ENCODE measurements around the gene ABHD17B.

Gene ABHD17B

DNA sequence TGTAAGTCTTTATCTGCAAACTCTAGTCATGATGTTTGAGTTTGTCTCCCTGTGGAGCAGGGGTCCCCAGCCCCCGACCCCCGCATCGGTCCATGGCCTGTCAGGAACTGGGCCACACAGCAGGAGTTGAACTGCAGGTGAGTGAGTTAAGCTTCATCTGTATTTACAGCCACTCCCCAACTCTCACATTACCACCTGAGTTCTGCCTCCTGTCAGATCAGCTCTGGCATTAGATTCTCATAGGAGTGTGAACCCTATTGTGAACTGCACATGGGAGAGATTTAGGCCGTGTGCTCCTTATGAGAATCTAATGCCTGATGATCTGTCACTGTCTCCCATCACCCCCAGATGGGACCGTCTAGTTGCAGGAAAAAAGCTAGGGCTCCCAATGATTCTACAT lies 7.4 kb upstream of the ABHD17B start:
- H3K27ac Mint-ChIP-seq: no peak overlapping the region
- H3K4me1 Mint-ChIP-seq: peaks cover 13% of the 10 kb centered on the region
- no peak overlapping the region for H3K4me3 Mint-ChIP-seq

DNA sequence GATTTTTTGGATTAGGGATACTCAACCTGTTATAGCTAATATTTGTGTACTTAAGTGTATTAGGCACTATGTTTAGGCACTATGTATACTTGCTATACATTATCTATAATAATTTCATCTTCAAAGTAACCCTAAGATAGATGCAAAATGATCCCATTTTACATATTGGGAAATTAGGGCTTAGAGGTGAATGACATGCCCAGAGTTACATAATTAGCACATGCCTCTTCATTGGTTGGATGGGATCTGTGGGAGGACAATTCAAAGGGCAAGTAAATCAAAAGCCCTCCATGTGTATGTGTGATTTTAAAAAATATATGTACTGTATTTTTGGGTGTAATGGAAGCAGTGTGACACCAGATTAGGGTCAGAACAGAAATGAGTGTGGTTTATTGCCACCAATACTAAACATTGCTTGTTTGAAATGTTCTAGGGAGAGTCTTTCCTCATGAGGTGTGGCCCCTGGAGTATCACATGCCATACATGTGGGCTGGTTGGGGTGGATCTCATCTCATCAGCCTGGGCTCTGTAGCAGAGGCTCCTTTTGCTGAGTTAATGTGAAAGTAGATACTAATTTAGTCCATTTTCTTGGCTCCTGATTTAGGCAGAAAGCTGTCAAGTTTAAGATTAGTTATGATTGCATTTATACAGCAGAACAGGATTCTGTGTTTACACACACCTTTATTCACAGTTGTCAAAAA lies 6.0 kb upstream of the ABHD17B start:
- Mint-ChIP-seq H3K36me3 (ENCODE audit: low read depth) (peaks cover 38% of the 10 kb centered on the region), H3K4me1 (peaks cover 28% of the 10 kb centered on the region), H3K9me3 (peaks cover 21% of the 10 kb centered on the region), H3K4me3 (no peak overlapping the region), H3K27ac (no peak overlapping the region), H3K27me3 (ENCODE audit: low read depth, poor library complexity) (no peaks in the 10 kb centered on the region)
- no peak for DNase-seq
- TF ChIP-seq, protein P1, sequence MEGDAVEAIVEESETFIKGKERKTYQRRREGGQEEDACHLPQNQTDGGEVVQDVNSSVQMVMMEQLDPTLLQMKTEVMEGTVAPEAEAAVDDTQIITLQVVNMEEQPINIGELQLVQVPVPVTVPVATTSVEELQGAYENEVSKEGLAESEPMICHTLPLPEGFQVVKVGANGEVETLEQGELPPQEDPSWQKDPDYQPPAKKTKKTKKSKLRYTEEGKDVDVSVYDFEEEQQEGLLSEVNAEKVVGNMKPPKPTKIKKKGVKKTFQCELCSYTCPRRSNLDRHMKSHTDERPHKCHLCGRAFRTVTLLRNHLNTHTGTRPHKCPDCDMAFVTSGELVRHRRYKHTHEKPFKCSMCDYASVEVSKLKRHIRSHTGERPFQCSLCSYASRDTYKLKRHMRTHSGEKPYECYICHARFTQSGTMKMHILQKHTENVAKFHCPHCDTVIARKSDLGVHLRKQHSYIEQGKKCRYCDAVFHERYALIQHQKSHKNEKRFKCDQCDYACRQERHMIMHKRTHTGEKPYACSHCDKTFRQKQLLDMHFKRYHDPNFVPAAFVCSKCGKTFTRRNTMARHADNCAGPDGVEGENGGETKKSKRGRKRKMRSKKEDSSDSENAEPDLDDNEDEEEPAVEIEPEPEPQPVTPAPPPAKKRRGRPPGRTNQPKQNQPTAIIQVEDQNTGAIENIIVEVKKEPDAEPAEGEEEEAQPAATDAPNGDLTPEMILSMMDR (IDR thresholded peaks at IDR 0.05): no peak

More for the DNA sequence above, 7.4 kb upstream of the ABHD17B start:
- H3K27me3 Mint-ChIP-seq (ENCODE audit: low read depth, poor library complexity): no peaks in the 10 kb centered on the region
- TF ChIP-seq, protein P1 (IDR thresholded peaks at IDR 0.05): no peak
- no peak for DNase-seq
- H3K9me3 Mint-ChIP-seq: peaks cover 21% of the 10 kb centered on the region
- H3K36me3 Mint-ChIP-seq (ENCODE audit: low read depth): peaks cover 51% of the 10 kb centered on the region

DNA sequence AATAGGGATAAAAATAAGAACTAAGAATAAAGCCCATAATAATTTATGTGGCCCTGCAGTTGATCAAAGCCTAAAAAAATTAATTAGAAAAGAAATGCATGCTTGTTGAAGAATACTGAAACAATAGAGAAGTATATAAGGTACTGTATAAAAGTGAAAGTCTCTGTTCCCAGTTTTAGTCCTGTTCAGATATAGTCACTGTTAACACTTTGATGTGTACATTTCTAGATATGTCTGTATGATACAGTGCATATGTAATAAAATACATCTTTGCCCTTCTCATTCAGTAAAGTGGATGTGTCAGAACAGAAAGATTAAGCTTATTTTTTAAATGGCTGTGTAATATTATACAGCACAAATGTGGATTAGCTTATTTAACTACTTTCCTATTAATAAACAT lies 4.5 kb upstream of the ABHD17B start:
- H3K9me3 Mint-ChIP-seq: peaks cover 21% of the 10 kb centered on the region

DNA sequence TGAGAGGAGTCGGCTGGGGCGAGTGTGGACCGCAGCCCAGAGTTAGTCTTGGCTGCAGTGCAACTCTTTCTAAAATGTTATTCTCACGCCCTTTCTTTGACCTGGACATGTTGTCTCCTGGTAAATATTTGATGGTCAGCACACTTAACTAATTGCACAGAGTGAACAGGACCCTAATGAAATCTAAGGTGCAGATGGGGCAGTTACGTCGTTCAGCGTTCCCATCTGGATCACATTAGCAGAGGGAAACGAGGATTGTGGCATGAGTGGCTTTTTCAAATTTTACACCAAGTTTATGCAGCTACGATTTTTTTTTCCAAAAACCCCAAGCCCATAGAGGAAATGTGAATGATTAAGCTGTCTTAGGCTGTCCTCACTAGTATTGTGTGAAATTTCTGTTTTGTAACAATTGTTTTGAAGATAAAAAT lies 929 bp upstream of the ABHD17B start:
- H3K27ac Mint-ChIP-seq: peak overlapping the region; percentile 100
- H3K36me3 Mint-ChIP-seq (ENCODE audit: low read depth): peaks cover 16% of the 10 kb centered on the region
- H3K4me3 Mint-ChIP-seq: peak overlapping the region; percentile 100
- TF ChIP-seq, protein P1 (IDR thresholded peaks at IDR 0.05): no peak
- H3K9me3 Mint-ChIP-seq: no peaks in the 10 kb centered on the region
- H3K4me1 Mint-ChIP-seq: peaks cover 58% of the 10 kb centered on the region
- DNase-seq: no peak
- no peaks in the 10 kb centered on the region for H3K27me3 Mint-ChIP-seq (ENCODE audit: low read depth, poor library complexity)

More for the DNA sequence above, 4.5 kb upstream of the ABHD17B start:
- H3K27ac Mint-ChIP-seq: no peak overlapping the region
- H3K27me3 Mint-ChIP-seq (ENCODE audit: low read depth, poor library complexity): no peaks in the 10 kb centered on the region
- peaks cover 34% of the 10 kb centered on the region for H3K4me1 Mint-ChIP-seq
- no peak overlapping the region for H3K4me3 Mint-ChIP-seq
- H3K36me3 Mint-ChIP-seq (ENCODE audit: low read depth): peaks cover 38% of the 10 kb centered on the region
- TF ChIP-seq, protein P1 (IDR thresholded peaks at IDR 0.05): no peak
- no peak for DNase-seq

DNA sequence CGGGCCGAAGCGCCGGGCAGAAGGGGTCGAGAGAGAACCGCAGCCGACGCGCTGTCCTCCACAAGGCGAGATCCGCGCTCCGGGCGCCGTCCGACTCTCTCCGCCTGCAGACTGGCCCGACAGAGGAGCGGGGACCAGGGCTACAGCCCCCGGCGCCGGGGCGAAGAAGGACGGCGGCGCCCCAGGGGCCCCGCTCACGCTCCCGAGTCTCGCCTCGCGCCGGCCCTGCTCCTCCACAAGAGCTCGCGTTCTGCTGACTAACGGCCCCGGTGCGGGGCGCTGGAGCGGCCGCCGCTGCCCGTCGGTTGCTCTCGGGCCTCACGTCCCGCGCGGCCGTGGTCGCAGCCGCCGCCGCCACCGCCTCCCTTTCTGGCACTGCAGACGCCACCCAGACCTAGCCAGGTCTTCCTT lies 338 bp downstream of the ABHD17B start:
- Mint-ChIP-seq H3K36me3 (ENCODE audit: low read depth) (peaks cover 26% of the 10 kb centered on the region), H3K4me1 (peaks cover 59% of the 10 kb centered on the region), H3K4me3 (peak overlapping the region; percentile 100), H3K27ac (peak overlapping the region; percentile 100), H3K9me3 (no peaks in the 10 kb centered on the region), H3K27me3 (ENCODE audit: low read depth, poor library complexity) (no peaks in the 10 kb centered on the region)
- no peak for DNase-seq
- TF ChIP-seq, protein P1 (IDR thresholded peaks at IDR 0.05): no peak
